CD14-positive monocyte (primary cell): Measurements from ENCODE around the gene TMEM44. TPM values are rescaled to one million over a fixed set of nuclear protein-coding genes. Genes with fewer than 3 reads are reported as not detected.

ENCODE experiments used
- DNase-seq, 3 donors: peaks; one replicate each; pipeline ENCODE4 v3.0.0-alpha.2; 2011 to 2022
- H2AFZ ChIP-seq: 2 replicates; pipeline ENCODE4 v1.6.0; 2012; ENCODE audit warnings: mild to moderate bottlenecking, low read depth, low read length, inconsistent platforms; ENCODE audit not compliant: insufficient read depth, poor library complexity, severe bottlenecking
- H3K27ac ChIP-seq, 2 donors: 1 replicate in 1 of 2; 2 replicates in 1 of 2; pipeline ENCODE4 v1.5.1; 2012 to 2013; ENCODE audit warnings: low read length in 2 of 2, control low read depth in 1 of 2, inconsistent platforms in 1 of 2, low read depth in 1 of 2, mild to moderate bottlenecking in 1 of 2
- H3K27me3 ChIP-seq, 2 donors: one replicate each; pipeline versions ENCODE4 v1.6.0 to v1.6.1; 2011 to 2013; ENCODE audit warnings: low read length in 2 of 2; ENCODE audit not compliant: control insufficient read depth in 2 of 2, insufficient read depth in 2 of 2
- H3K36me3 ChIP-seq, 2 donors: replicated peaks in 1 of 2; 1 replicate in 1 of 2; 2 replicates in 1 of 2; pipeline versions ENCODE4 v1.5.1 to v1.6.1; 2012 to 2013; ENCODE audit warnings: low read length in 2 of 2, control low read depth in 1 of 2, inconsistent platforms in 1 of 2, mild to moderate bottlenecking in 1 of 2; ENCODE audit not compliant: insufficient read depth in 2 of 2, control insufficient read depth in 1 of 2
- H3K4me1 ChIP-seq, 2 donors: 1 replicate in 1 of 2; 2 replicates in 1 of 2; pipeline versions ENCODE4 v1.5.1 to v1.6.1; 2012 to 2013; ENCODE audit warnings: low read length in 2 of 2, control low read depth in 1 of 2, inconsistent platforms in 1 of 2, mild to moderate bottlenecking in 1 of 2, moderate library complexity in 1 of 2; ENCODE audit not compliant: insufficient read depth in 2 of 2, control insufficient read depth in 1 of 2
- H3K4me2 ChIP-seq: replicated peaks from 2 replicates; pipeline ENCODE3; 2012; ENCODE audit warnings: low read length, moderate library complexity, mild to moderate bottlenecking; ENCODE audit not compliant: poor library complexity, severe bottlenecking; ENCODE audit errors: extremely low read depth
- H3K4me3 ChIP-seq, 3 experiments: fragments of 200-600 bp in 1 of 3; sonication (generic) in 1 of 3; replicated peaks in 1 of 3; 1 replicate in 2 of 3; 2 replicates in 1 of 3; pipeline ENCODE4 v1.5.1; 2011 to 2013; ENCODE audit warnings: low read length in 3 of 3, mild to moderate bottlenecking in 3 of 3, control low read depth in 2 of 3, low read depth in 2 of 3, inconsistent platforms in 1 of 3, moderate library complexity in 1 of 3
- H3K79me2 ChIP-seq: 2 replicates; pipeline ENCODE4 v1.6.0; 2012; ENCODE audit warnings: mild to moderate bottlenecking, control low read depth, inconsistent platforms, low read length, moderate library complexity; ENCODE audit not compliant: insufficient read depth
- H3K9ac ChIP-seq: 2 replicates; pipeline ENCODE4 v1.6.0; 2017; ENCODE audit warnings: low read length, mild to moderate bottlenecking; ENCODE audit not compliant: insufficient read depth, poor library complexity, severe bottlenecking
- H3K9me3 ChIP-seq, 2 donors: replicated peaks in 1 of 2; 1 replicate in 1 of 2; 2 replicates in 1 of 2; pipeline versions ENCODE4 v1.5.1 to v1.6.1; 2012 to 2013; ENCODE audit warnings: low read length in 2 of 2, control low read depth in 1 of 2; ENCODE audit not compliant: control insufficient read depth in 1 of 2, insufficient read depth in 1 of 2
- H4K20me1 ChIP-seq: 2 replicates; pipeline ENCODE4 v1.6.0; 2012; ENCODE audit warnings: mild to moderate bottlenecking, low read length, control low read depth, moderate library complexity; ENCODE audit not compliant: insufficient read depth
- H3K27ac Mint-ChIP-seq, 7 donors: one replicate each; pipeline ENCODE4 v1.8.0; 2020; ENCODE audit warnings: mild to moderate bottlenecking in 7 of 7, mixed read lengths in 7 of 7, moderate library complexity in 6 of 7, inconsistent platforms in 2 of 7
- H3K27me3 Mint-ChIP-seq, 3 donors: one replicate each; pipeline ENCODE4 v1.8.0; 2021 to 2022; ENCODE audit warnings: low read depth in 3 of 3, mild to moderate bottlenecking in 3 of 3, mixed read lengths in 3 of 3, moderate library complexity in 3 of 3, inconsistent platforms in 1 of 3
- H3K36me3 Mint-ChIP-seq, 2 donors: one replicate each; pipeline ENCODE4 v1.8.0; 2020; ENCODE audit warnings: mixed read lengths in 2 of 2, inconsistent platforms in 1 of 2, mild to moderate bottlenecking in 1 of 2
- H3K4me1 Mint-ChIP-seq: one replicate; pipeline ENCODE4 v1.8.0; 2020; ENCODE audit warnings: mild to moderate bottlenecking, mixed read lengths
- H3K4me3 Mint-ChIP-seq, 2 donors: one replicate each; pipeline ENCODE4 v1.8.0; 2020; ENCODE audit warnings: mild to moderate bottlenecking in 2 of 2, mixed read lengths in 2 of 2, moderate library complexity in 1 of 2
- H3K9me3 Mint-ChIP-seq, 7 donors: one replicate each; pipeline ENCODE4 v1.8.0; 2020 to 2022; ENCODE audit warnings: mixed read lengths in 7 of 7, mild to moderate bottlenecking in 6 of 7, moderate library complexity in 6 of 7, inconsistent platforms in 2 of 7
- CTCF ChIP-seq: fragments of 200-600 bp; IDR thresholded peaks from one replicate; pipeline ENCODE4 v1.8.0; 2022; ENCODE audit warnings: antibody characterized with exemption, mild to moderate bottlenecking
- WGBS: methylation state at CpG from one replicate; pipeline ENCODE4 v1.1.5; 2013; ENCODE audit warnings: missing lambda C conversion rate; ENCODE audit not compliant: insufficient coverage; 5-methylcytosine and 5-hydroxymethylcytosine counted together
- intact Hi-C, 2 donors: fragments of 100-400 bp; cut with micrococcal nuclease; formaldehyde crosslinking; loops; one replicate each; pipeline versions ENCODE4 v1.15.0 to v1.15.1; 2023
- polyA plus RNA-seq, 3 donors: library from polyadenylated mRNA; depleted of rRNA in 1 of 3; unstranded in 2 of 3; stranded (reverse) in 1 of 3; fragments of 300-500 nt in 2 of 3; fragments of >200 nt in 1 of 3; fragmentation: Illumina TruSeq in 2 of 3; gene quantifications; 1 replicate in 2 of 3; 2 replicates in 1 of 3; pipeline ENCODE4 v1.2.3, GENCODE V29; 2012 to 2021

The TMEM44 gene
- polyA plus RNA-seq, 3 donors: 0.68 TPM; not detected in 2

- Histone ChIP-seq H3K9me3 (no peaks in the 10 kb centered on the region), H2AFZ (no peak overlapping the region), H4K20me1 (peaks cover 2% of the 10 kb centered on the region), H3K27me3 (no peaks in the 10 kb centered on the region), H3K9ac (no peak overlapping the region), H3K36me3 (no peaks in the 10 kb centered on the region), H3K4me3 (no peak overlapping the region), H3K4me2 (no peak overlapping the region), H3K4me1 (peaks cover 21 to 23% of the 10 kb centered on the region in 2 donors), H3K27ac (no peak overlapping the region), H3K79me2 (peaks cover 1% of the 10 kb centered on the region)
- Mint-ChIP-seq H3K4me3 (no peak overlapping the region), H3K4me1 (peaks cover 27% of the 10 kb centered on the region), H3K9me3 (no peaks in the 10 kb centered on the region), H3K27me3 (peaks cover 0 to 4% (median 2%) of the 10 kb centered on the region in 3 donors), H3K27ac (peak overlapping the region in 3 of 7 donors; percentile 27 to 39 (median 38)), H3K36me3 (no peaks in the 10 kb centered on the region)
- intact Hi-C loops: loop anchor here (5.0 to 10.0 kb wide), 5 partner anchors 174 to 844 kb away; no protein-coding TSS in a partner anchor
- no peak for DNase-seq
- 84% methylated on average over 11 of the region's 11 CpGs for whole genome bisulfite sequencing
- no peak for TF ChIP-seq CTCF
These were observed 47.8 kb upstream of the TMEM44 start for GRCh38 chr3:194680888-194681615.

GRCh38 chr3:194676471-194676870, 43.3 kb upstream of the TMEM44 start:
- Mint-ChIP-seq H3K36me3 (no peaks in the 10 kb centered on the region), H3K27me3 (peaks cover 4 to 10% (median 5%) of the 10 kb centered on the region in 3 donors), H3K9me3 (peaks cover 0 to 2% (median 0%) of the 10 kb centered on the region in 7 donors), H3K27ac (no peak overlapping the region), H3K4me3 (no peak overlapping the region), H3K4me1 (peaks cover 8% of the 10 kb centered on the region)
- Histone ChIP-seq H3K9ac (no peak overlapping the region), H3K36me3 (no peaks in the 10 kb centered on the region), H4K20me1 (peaks cover 3% of the 10 kb centered on the region), H3K27me3 (no peaks in the 10 kb centered on the region), H3K27ac (no peak overlapping the region), H3K4me1 (peaks cover 5 to 10% of the 10 kb centered on the region in 2 donors), H3K79me2 (peaks cover 5% of the 10 kb centered on the region), H3K9me3 (no peaks in the 10 kb centered on the region), H3K4me3 (no peak overlapping the region), H3K4me2 (no peak overlapping the region), H2AFZ (no peak overlapping the region)
- TF ChIP-seq CTCF: no peak
- no peak for DNase-seq
- 100% methylated on average over 1 of the region's 1 CpG for WGBS
- intact Hi-C loops: loop anchor here in 1 of 2 donors (10.0 kb wide), 1 partner anchor 848 kb away; no protein-coding TSS in a partner anchor
